GM18499 (cell line): ENCODE data around the gene RTF1.
"Not testable (repeated sequence)": the region's sequence is repeated elsewhere in the genome, so short reads cannot be mapped to it uniquely, and the experiment has no call there.

Source experiments
- ATAC-seq: cut with Tn5 transposase; IDR thresholded peaks from one replicate; pipeline ENCODE4 v1.9.1; 2021; ENCODE audit warnings: moderate number of reproducible peaks; ENCODE audit not compliant: insufficient read depth, unreplicated experiment

RTF1 gene

DNA sequence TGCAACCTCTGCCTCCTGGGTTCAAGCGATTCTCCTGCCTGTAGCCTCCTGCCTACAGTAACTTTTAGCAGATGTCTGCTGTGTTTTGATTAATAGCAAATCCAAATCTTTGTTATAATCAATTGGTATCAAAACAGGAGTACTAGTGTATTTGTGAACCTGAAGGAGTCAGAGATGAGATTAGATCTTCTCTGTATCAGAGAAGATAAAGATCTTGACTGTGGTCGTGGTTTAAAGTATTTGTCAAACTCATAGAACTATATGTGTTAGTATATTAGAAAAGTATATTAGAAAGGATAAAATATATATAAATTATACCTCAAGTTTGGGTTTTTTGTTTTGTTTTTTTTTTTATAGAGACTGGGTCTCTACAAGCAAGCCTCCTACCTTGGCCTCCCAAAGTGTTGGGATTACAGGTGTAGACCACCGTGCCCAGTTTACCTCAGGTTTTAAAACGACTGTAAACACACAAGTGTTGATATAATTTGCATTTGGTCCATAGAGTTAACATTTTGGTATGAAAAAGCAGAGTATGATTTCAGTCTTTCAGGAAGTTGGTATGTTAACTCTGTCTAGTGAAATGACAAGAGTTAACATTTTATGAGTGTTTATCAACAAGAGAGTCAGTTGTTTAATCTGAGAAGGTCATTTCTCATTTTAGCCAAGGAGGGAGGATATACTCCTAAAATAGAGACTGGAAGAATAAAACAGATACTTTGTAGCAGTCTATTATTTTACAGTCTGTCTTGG lies 18.3 kb downstream of the RTF1 start:
- no peak for ATAC-seq

GRCh38 chr15:41437448-41437847 lies 20.6 kb downstream of the RTF1 start:
- ATAC-seq, result no peak

- ATAC-seq, result no peak
Measured at GRCh38 chr15:41438206-41438605, 21.3 kb downstream of the RTF1 start.

DNA sequence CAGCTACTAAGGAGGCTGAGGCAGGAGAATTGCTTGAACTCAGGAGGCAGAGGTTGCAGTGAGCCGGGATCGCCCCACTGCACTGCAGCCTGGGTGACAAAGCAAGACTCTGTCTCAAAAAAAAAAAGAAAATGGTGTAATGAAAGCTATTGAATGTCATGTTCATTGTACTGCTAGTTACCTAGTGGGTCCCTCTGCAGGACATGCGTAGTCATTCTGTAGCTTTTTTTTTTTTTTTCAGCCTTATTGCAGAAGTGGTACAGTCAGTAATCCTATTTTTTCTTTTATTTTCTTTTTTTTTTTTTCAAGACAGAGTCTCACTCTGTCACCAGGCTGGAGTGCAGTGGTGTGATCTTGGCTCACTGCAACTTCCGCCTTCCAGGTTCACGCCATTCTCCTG lies 21.9 kb downstream of the RTF1 start:
- not testable (repeated sequence) for ATAC-seq

DNA sequence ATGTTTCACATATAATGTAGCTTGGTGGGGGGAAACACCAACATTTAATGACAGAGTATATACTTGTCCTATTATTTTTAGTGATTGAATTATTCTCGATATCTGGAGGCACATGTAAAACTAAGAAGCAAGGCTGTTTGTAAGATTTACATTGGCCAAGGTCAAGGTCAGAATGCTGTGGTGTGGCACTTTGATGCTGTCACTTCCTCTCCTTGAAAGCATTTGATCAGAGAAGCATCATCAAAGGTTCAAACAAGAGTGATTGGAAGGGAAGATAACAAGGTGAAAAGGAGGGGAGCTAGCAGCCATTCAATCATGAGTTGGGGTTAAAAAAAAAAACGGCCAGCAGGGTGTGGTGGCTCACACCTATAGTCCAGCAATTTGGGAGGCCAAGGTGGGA lies 26.4 kb downstream of the RTF1 start:
- no peak for ATAC-seq

DNA sequence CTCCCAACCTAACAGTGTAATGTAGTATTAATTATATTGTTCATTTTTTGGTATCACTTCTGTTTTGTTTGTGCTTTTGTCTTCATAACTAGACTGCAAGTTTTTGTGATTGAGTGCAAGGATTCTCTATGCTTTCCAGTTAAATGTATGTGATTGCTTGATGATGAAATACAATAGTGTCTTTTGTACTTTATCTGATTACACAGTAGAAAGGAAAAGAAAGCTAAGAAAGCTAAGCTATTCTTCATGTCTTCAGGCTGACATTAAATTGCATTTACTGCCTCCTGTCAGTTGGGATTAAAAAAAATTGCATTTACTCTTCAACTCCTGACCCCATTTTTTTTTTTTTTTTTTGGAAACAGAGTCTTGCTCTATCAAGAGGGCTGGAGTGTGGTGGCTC lies 28.5 kb downstream of the RTF1 start:
- no peak for ATAC-seq

GRCh38 chr15:41462084-41462795 lies 45.3 kb downstream of the RTF1 start:
- no peak for ATAC-seq

DNA sequence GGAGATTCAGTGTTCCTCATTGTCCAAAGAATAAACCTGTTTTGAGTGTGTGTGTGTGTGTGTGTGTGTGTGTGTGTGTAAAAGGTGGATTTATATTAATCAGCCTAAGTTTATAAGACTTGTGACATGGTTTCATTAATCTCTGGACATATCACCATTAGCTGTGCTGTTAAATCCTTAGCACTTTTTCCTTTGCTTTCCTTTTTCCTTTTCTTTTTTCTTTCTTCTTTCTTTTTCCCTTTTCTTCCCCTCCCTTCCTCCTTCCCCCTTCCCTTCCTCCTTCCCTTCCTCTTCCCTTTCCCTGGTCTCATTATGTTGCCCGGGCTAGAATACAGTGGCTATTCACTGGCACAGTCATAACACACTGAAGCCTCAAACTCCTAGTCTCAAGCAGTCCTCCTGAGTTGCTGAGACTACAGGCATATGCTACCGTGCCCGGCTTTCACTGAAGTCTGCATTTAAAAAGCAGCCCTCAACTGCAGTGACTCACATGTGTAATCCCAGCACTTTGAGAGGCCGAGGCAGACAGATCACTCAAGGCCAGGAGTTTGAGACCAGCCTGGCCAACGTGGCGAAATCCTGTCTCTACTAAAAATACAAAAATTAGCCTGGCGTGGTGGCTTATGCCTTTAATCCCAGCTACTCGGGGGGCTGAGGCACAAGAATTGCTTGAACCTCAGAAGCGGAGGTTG lies 48.1 kb downstream of the RTF1 start:
- ATAC-seq, result no peak

GRCh38 chr15:41465822-41466421 lies 49.0 kb downstream of the RTF1 start:
- ATAC-seq, result no peak

DNA sequence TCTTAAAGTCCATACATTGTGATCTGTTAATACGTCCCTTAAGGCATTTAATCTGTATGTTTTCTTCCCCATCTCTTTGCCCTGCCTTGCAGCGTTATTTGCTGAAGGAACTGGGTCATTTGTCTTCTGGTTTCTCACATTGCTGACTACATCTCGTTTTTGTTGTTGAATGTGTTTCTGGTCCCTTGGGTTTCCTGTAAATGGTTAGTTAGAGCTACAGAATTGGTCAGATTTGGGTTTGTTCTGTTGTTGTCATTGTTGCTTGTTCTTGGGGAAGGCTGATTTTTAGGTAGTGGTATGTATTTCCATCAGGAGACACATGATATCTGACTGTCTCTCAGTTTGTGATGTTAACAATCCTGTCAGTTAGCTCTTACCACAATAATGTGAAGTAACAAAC lies 49.8 kb downstream of the RTF1 start:
- ATAC-seq, result no peak

- ATAC-seq, result not testable (repeated sequence)
Measured at GRCh38 chr15:41469644-41470043, 52.7 kb downstream of the RTF1 start.

GRCh38 chr15:41473418-41473817 lies 56.5 kb downstream of the RTF1 start:
- no peak for ATAC-seq

- ATAC-seq, result no peak
Measured at GRCh38 chr15:41474436-41474835, 57.5 kb downstream of the RTF1 start.

GRCh38 chr15:41474941-41475340 lies 58.0 kb downstream of the RTF1 start:
- no peak for ATAC-seq

DNA sequence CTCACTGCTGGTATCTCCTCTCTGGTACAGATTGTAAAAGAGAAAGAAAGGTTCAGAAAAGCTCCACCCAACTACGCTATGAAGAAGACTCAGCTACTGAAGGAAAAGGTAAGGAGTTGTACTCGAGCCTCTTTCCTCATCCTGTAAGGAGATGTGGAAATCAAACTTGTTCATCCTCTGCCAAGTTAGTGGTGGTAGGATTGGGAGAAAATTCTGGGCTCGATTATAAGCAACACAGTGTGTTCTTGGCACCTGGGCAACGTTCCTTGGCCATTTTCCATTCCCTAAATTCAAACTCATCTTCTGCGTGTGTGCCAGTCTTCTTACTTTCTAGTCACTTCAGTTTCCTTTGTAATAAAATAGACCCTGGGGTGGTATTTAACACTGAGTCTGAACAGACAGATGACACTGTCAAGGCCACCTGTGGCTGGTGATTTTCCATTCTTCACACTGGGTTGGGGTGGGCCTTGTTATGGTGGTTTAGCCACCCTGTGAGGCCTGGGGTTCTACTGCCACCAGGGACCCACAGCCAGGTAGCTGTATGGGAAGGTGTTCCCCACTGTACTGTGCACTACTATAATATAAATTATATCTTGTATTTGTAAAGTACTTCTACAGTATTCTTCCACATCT lies 59.6 kb downstream of the RTF1 start:
- no peak for ATAC-seq

DNA sequence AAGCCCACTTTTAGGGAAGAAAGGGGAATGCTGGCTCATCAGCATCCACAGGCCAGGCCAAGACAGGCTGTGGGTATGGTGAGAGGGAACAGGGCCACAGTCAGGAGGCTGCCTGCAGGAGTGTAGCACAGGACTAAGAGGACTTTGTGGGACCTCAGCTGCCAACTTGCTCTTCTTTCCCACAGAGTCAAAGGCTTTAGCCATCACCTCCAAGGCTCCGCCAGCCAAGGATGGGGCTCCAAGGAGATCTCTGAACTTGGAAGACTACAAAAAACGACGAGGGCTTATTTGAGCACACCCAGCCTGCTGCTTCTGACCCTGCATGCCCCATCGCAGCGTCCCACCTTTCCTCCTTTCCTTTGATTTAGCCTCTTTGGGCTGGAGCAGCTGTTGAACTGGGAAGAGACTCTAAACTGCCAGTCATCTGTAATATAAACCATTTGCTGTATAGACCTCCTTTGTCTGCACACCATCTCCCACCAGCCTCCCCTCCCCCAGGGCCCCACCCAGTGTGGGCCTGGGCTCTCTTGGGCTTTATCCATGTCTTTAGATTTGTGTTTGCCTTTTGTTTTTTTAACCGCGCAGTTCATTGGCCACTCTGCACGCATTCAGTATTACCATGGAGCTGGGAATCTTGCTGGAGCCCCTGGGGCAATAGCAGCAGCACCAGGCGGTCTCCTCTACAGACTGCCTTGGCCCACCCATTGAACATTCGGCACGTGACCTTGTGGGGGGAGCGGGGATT lies 63.7 kb downstream of the RTF1 start:
- no peak for ATAC-seq

GRCh38 chr15:41482110-41482877 lies 65.4 kb downstream of the RTF1 start:
- no peak for ATAC-seq

GRCh38 chr15:41483115-41483514 lies 66.2 kb downstream of the RTF1 start:
- peak; percentile 74 for ATAC-seq

GRCh38 chr15:41483519-41483918 lies 66.6 kb downstream of the RTF1 start:
- no peak for ATAC-seq
